H1 (cell line): Measurements from ENCODE around the gene POLR3F. TPM values are rescaled to one million over a fixed set of nuclear protein-coding genes. Genes with fewer than 3 reads are reported as not detected.

Experiments used
- CTCF ChIA-PET: fragments of 300-600 bp; sonication (Branson Sonifier 250); formaldehyde crosslinking; loops from one replicate; lab custom pipeline; 2021; ENCODE audit not compliant: partially characterized antibody; lab: Charles Lee
- POLR2A ChIA-PET: fragments of 300-600 bp; sonication (Branson Sonifier 250); formaldehyde crosslinking; loops from one replicate; lab custom pipeline; 2021; ENCODE audit warnings: inconsistent platforms; ENCODE audit not compliant: partially characterized antibody; lab: Charles Lee
- DNase-seq, 2 experiments: peaks; one replicate each; pipeline versions ENCODE4 v3.0.0 to v3.0.0-alpha.2; 2010 to 2022; ENCODE audit warnings: low spot score in 2 of 2, low read depth in 1 of 2, mixed read lengths in 1 of 2
- FAIRE-seq: peaks from 2 replicates; lab custom pipeline; 2011; peaks lifted over from hg19 to GRCh38; lab: Jason Lieb, UNC
- H2AFZ ChIP-seq: 2 replicates; pipeline ENCODE4 v1.8.1; 2012; ENCODE audit warnings: low read length, inconsistent platforms
- H2AK5ac ChIP-seq: 2 replicates; pipeline ENCODE4 v1.6.1; 2013; ENCODE audit warnings: low read depth, low read length
- H2BK120ac ChIP-seq: replicated peaks from 2 replicates; pipeline ENCODE3; 2013; ENCODE audit warnings: low read depth, low read length, inconsistent platforms
- H2BK12ac ChIP-seq: 2 replicates; pipeline ENCODE4 v1.6.1; 2013; ENCODE audit warnings: low read depth, low read length
- H2BK15ac ChIP-seq: 2 replicates; pipeline ENCODE4 v1.6.1; 2013; ENCODE audit warnings: low read length
- H2BK20ac ChIP-seq: 2 replicates; pipeline ENCODE4 v1.6.1; 2013; ENCODE audit warnings: low read length
- H2BK5ac ChIP-seq: 2 replicates; pipeline ENCODE4 v1.6.1; 2013; ENCODE audit warnings: low read depth, low read length
- H3K14ac ChIP-seq: 2 replicates; pipeline ENCODE4 v1.6.1; 2013; ENCODE audit warnings: inconsistent platforms; ENCODE audit not compliant: insufficient read length
- H3K18ac ChIP-seq: 2 replicates; pipeline ENCODE4 v1.6.1; 2013; ENCODE audit warnings: low read length; ENCODE audit errors: extremely low read depth
- H3K23ac ChIP-seq: 2 replicates; pipeline ENCODE4 v1.6.1; 2013; ENCODE audit warnings: inconsistent platforms; ENCODE audit not compliant: insufficient read length
- H3K23me2 ChIP-seq: 2 replicates; pipeline ENCODE4 v1.6.1; 2013; ENCODE audit warnings: low read depth, low read length
- H3K27ac ChIP-seq: 2 replicates; pipeline ENCODE4 v1.6.1; 2011; ENCODE audit warnings: low read depth, low read length, inconsistent platforms
- H3K27me3 ChIP-seq, 4 experiments: replicated peaks in 1 of 4; 1 replicate in 1 of 4; 2 replicates in 3 of 4; pipeline versions ENCODE4 v1.6.1 to v1.8.1; 2011 to 2013; ENCODE audit warnings: low read length in 3 of 4, mild to moderate bottlenecking in 3 of 4, inconsistent platforms in 2 of 4, mixed read lengths in 2 of 4, moderate library complexity in 1 of 4; ENCODE audit not compliant: control insufficient read depth in 3 of 4, insufficient read depth in 3 of 4; ENCODE audit errors: extremely low read depth in 1 of 4
- H3K36me3 ChIP-seq, 4 experiments: 2 replicates each; pipeline versions ENCODE4 v1.6.1 to v1.8.1; 2011 to 2013; ENCODE audit warnings: mild to moderate bottlenecking in 4 of 4, low read length in 3 of 4, moderate library complexity in 2 of 4, control low read depth in 1 of 4, inconsistent platforms in 1 of 4; ENCODE audit not compliant: insufficient read depth in 4 of 4, control insufficient read depth in 2 of 4
- H3K4ac ChIP-seq: replicated peaks from 2 replicates; pipeline ENCODE3; 2013; ENCODE audit warnings: low read length, low read depth, mixed read lengths, inconsistent platforms; ENCODE audit not compliant: insufficient read length
- H3K4me1 ChIP-seq, 4 experiments: replicated peaks in 1 of 4; 1 replicate in 1 of 4; 2 replicates in 3 of 4; pipeline versions ENCODE4 v1.6.1 to v1.8.1; 2011 to 2013; ENCODE audit warnings: low read length in 3 of 4, inconsistent platforms in 2 of 4, mixed read lengths in 1 of 4; ENCODE audit not compliant: insufficient read depth in 4 of 4, control insufficient read depth in 3 of 4
- H3K4me2 ChIP-seq, 2 experiments: 2 replicates each; pipeline versions ENCODE4 v1.6.1 to v1.8.1; 2011 to 2013; ENCODE audit warnings: low read depth in 2 of 2, low read length in 2 of 2, control low read depth in 1 of 2, inconsistent platforms in 1 of 2, mild to moderate bottlenecking in 1 of 2; ENCODE audit not compliant: insufficient read depth in 1 of 2
- H3K4me3 ChIP-seq, 4 experiments: fragments of 200-600, 300-600 bp in 1 of 4; sonication (generic), shearing (Covaris generic), sonication (Bioruptor Twin) in 1 of 4; 2 replicates each; pipeline versions ENCODE4 v1.5.1 to v1.8.1; 2011 to 2016; ENCODE audit warnings: low read length in 4 of 4, low read depth in 3 of 4, control low read depth in 2 of 4, inconsistent platforms in 2 of 4, mild to moderate bottlenecking in 2 of 4, mixed read lengths in 1 of 4, moderate library complexity in 1 of 4; ENCODE audit not compliant: insufficient read depth in 2 of 4; ENCODE audit errors: extremely low read depth in 1 of 4
- H3K56ac ChIP-seq: replicated peaks from 2 replicates; pipeline ENCODE3; 2013; ENCODE audit warnings: low read depth, mild to moderate bottlenecking, mixed read lengths, low read length, inconsistent platforms; ENCODE audit not compliant: insufficient read length
- H3K79me1 ChIP-seq: 2 replicates; pipeline ENCODE4 v1.6.1; 2013; ENCODE audit warnings: low read depth, low read length, control low read depth
- H3K79me2 ChIP-seq, 2 experiments: 2 replicates each; pipeline versions ENCODE4 v1.6.1 to v1.8.1; 2012 to 2013; ENCODE audit warnings: low read length in 2 of 2, mild to moderate bottlenecking in 2 of 2, inconsistent platforms in 1 of 2; ENCODE audit not compliant: insufficient read depth in 2 of 2, control insufficient read depth in 1 of 2
- H3K9ac ChIP-seq, 4 experiments: replicated peaks in 1 of 4; 1 replicate in 1 of 4; 2 replicates in 3 of 4; pipeline versions ENCODE4 v1.6.1 to v1.8.1; 2011 to 2013; ENCODE audit warnings: low read depth in 3 of 4, low read length in 3 of 4, control low read depth in 2 of 4, mild to moderate bottlenecking in 2 of 4, moderate library complexity in 2 of 4, inconsistent platforms in 1 of 4; ENCODE audit errors: extremely low read depth in 1 of 4
- H3K9me3 ChIP-seq, 2 experiments: 2 replicates each; pipeline versions ENCODE4 v1.6.1 to v1.8.1; 2012 to 2013; ENCODE audit warnings: mild to moderate bottlenecking in 2 of 2, moderate library complexity in 2 of 2, control low read depth in 1 of 2, inconsistent platforms in 1 of 2, low read depth in 1 of 2, low read length in 1 of 2, mixed read lengths in 1 of 2; ENCODE audit not compliant: insufficient read depth in 2 of 2
- H4K20me1 ChIP-seq, 2 experiments: replicated peaks in 1 of 2; 2 replicates each; pipeline versions ENCODE3 to v1.8.1; 2011 to 2013; ENCODE audit warnings: inconsistent platforms in 2 of 2, low read length in 2 of 2, mild to moderate bottlenecking in 1 of 2; ENCODE audit not compliant: insufficient read depth in 2 of 2, control insufficient read depth in 1 of 2
- H4K5ac ChIP-seq: 2 replicates; pipeline ENCODE4 v1.6.1; 2013; ENCODE audit warnings: low read length, low read depth, mixed read lengths, inconsistent platforms; ENCODE audit not compliant: insufficient read length
- H4K8ac ChIP-seq: 2 replicates; pipeline ENCODE4 v1.8.0; 2013; ENCODE audit warnings: mild to moderate bottlenecking, moderate library complexity, low read length, inconsistent platforms; ENCODE audit not compliant: insufficient read depth; ENCODE audit errors: extremely low read depth
- H4K91ac ChIP-seq: replicated peaks from 2 replicates; pipeline ENCODE3; 2013; ENCODE audit warnings: low read length, mixed read lengths, inconsistent platforms; ENCODE audit not compliant: insufficient read length
- BRCA1 ChIP-seq: IDR thresholded peaks from 2 replicates; pipeline ENCODE4 v1.6.1; 2012; ENCODE audit warnings: low read depth, low read length, improper control_type of control experiment
- HDAC2 ChIP-seq, 2 experiments: fragments of 300-600 bp in 1 of 2; sonication (generic) in 1 of 2; IDR thresholded peaks; 2 replicates each; pipeline ENCODE4 v1.6.1; 2011 to 2012; ENCODE audit warnings: low read depth in 2 of 2, low read length in 2 of 2, mild to moderate bottlenecking in 2 of 2, moderate library complexity in 2 of 2, borderline replicate concordance in 1 of 2, inconsistent platforms in 1 of 2
- SIX5 ChIP-seq: IDR thresholded peaks from 2 replicates; pipeline ENCODE4 v1.6.1; 2011; ENCODE audit warnings: mild to moderate bottlenecking, low read depth, low read length
- TEAD4 ChIP-seq: IDR thresholded peaks from 2 replicates; pipeline ENCODE4 v1.6.1; 2012; ENCODE audit warnings: low read depth, low read length, inconsistent platforms, mixed read lengths
- WGBS, 2 experiments: shearing (Covaris generic) in 1 of 2; methylation state at CpG; one replicate each; pipeline versions ENCODE4 v1.1.6 to v1.1.7; 2013 to 2015; ENCODE audit warnings: low lambda C conversion rate in 2 of 2, mixed read lengths in 2 of 2, inconsistent platforms in 1 of 2, low coverage in 1 of 2, missing lambda C conversion rate in 1 of 2; ENCODE audit not compliant: insufficient replicate concordance in 2 of 2, insufficient coverage in 1 of 2, insufficient read length in 1 of 2; ENCODE audit errors: extremely low coverage in 1 of 2, missing lambda C conversion rate in 1 of 2; 5-methylcytosine and 5-hydroxymethylcytosine counted together
- polyA plus RNA-seq, 7 experiments: library from polyadenylated mRNA; depleted of rRNA in 3 of 7; stranded (reverse) in 5 of 7; unstranded in 2 of 7; fragments of >200 nt in 5 of 7; fragments of 200-250 nt in 2 of 7; gene quantifications; 1 replicate in 5 of 7; 2 replicates in 1 of 7; 4 replicates in 1 of 7; pipeline versions ENCODE4 v1.2.1 to v1.2.3, GENCODE V29; 2011 to 2013; ENCODE audit warnings: missing spikeins in 2 of 7, mixed read lengths in 2 of 7
- total RNA-seq: library from RNA; stranded (reverse); fragmentation: NEBNext Ultra II Directional; extraction: Animal tissue kit (Norgen Biotek cat#: 25700); gene quantifications from 2 replicates; pipeline ENCODE4 v1.2.1, GENCODE V29; 2021

POLR3F gene
- total and polyA plus RNA-seq, 2 of the 8 experiments (the other 6 are each of a cell fraction or from before 2014, with no cell fraction given): 5.7 to 14.0 TPM

- ChIA-PET POLR2A (interaction anchor here (1.0 to 1.7 kb wide), 5 partner anchors 9 to 22 kb away, joined by 3 to 6 read pairs (median 3); partner anchors contain the start of genes DZANK1, POLR3F and RBBP9), CTCF (interaction anchor here (0.7 kb wide), 2 partner anchors 16 to 74 kb away, joined by 3 read pairs; no protein-coding TSS in a partner anchor)
- no peak overlapping the region for H3K14ac ChIP-seq
- no peaks in the 10 kb centered on the region for H3K79me2 ChIP-seq
- WGBS, 2 experiments: 89% methylated on average over 1 of the region's 1 CpG; no CpG with 5 or more reads in 1 of the 2 experiments
- H3K9me3 ChIP-seq: no peaks in the 10 kb centered on the region
- no peak overlapping the region for H2AFZ ChIP-seq
- no peak overlapping the region for H3K4me3 ChIP-seq
- FAIRE-seq: no peak
- no peak overlapping the region for H4K5ac ChIP-seq
- no peak overlapping the region for H2BK15ac ChIP-seq
- no peaks in the 10 kb centered on the region for H4K20me1 ChIP-seq
- H3K4ac ChIP-seq: no peak overlapping the region
- H3K27me3 ChIP-seq: no peaks in the 10 kb centered on the region
- no peaks in the 10 kb centered on the region for H3K4me1 ChIP-seq
- no peak for DNase-seq
- no peak overlapping the region for H4K91ac ChIP-seq
- no peak overlapping the region for H3K27ac ChIP-seq
- H3K18ac ChIP-seq: no peak overlapping the region
- H3K36me3 ChIP-seq: peaks cover 5 to 48% (median 34%) of the 10 kb centered on the region in 4 experiments
- H2BK120ac ChIP-seq: no peak overlapping the region
- H2AK5ac ChIP-seq: no peak overlapping the region
- H2BK5ac ChIP-seq: no peak overlapping the region
- H3K56ac ChIP-seq: no peak overlapping the region
- no peak overlapping the region for H2BK20ac ChIP-seq
- no peak overlapping the region for H3K9ac ChIP-seq
- H4K8ac ChIP-seq: no peak overlapping the region
- H3K23me2 ChIP-seq: no peaks in the 10 kb centered on the region
- H3K79me1 ChIP-seq: no peaks in the 10 kb centered on the region
- H3K4me2 ChIP-seq: no peak overlapping the region
- H3K23ac ChIP-seq: no peak overlapping the region
- no peak overlapping the region for H2BK12ac ChIP-seq
- TF ChIP-seq TEAD4 (no peak), HDAC2 (IDR thresholded peaks at IDR 0.05; ENCODE audit: borderline replicate concordance in 1 of 2, low read depth in 2 of 2, low read length in 2 of 2) (no peak), BRCA1 (no peak), SIX5 (no peak)
Observed at GRCh38 chr20:18477821-18478220, 10.6 kb downstream of the POLR3F start.
